T-cell (primary cell): ENCODE measurements around the gene ZMYM2. TPM values are rescaled to one million over a fixed set of nuclear protein-coding genes. Genes with fewer than 3 reads are reported as not detected.

Source experiments
- ATAC-seq, 4 experiments: fragments of 200-7000 bp in 3 of 4; fragments of 150-1000 bp in 1 of 4; cut with Tn5 transposase; replicated peaks in 1 of 4; 1 replicate in 3 of 4; 2 replicates in 1 of 4; pipeline ENCODE4 v1.10.0; 2021; ENCODE audit warnings: moderate library complexity in 3 of 4, mild to moderate bottlenecking in 2 of 4, moderate number of reproducible peaks in 1 of 4
- CTCF ChIA-PET, 2 donors: fragments of 300-600 bp; sonication (Branson Sonifier 250); formaldehyde crosslinking; loops; one replicate each; lab custom pipeline; 2022; ENCODE audit warnings: antibody characterized with exemption in 2 of 2; lab: Charles Lee
- POLR2A ChIA-PET, 2 donors: fragments of 300-600 bp; sonication (Branson Sonifier 250); formaldehyde crosslinking; loops; one replicate each; lab custom pipeline; 2022; ENCODE audit warnings: antibody characterized with exemption in 2 of 2; lab: Charles Lee
- DNase-seq, 35 experiments: peaks; one replicate each; pipeline versions ENCODE4 v3.0.0 to v3.0.0-alpha.2; 2013 to 2023
- H3K27ac ChIP-seq: one replicate; pipeline ENCODE4 v1.5.1; 2013; ENCODE audit warnings: low read length
- H3K27me3 ChIP-seq, 2 experiments: replicated peaks in 1 of 2; 1 replicate in 1 of 2; 2 replicates in 1 of 2; pipeline versions ENCODE4 v1.6.1 to v1.7.0; 2013; ENCODE audit warnings: low read length in 1 of 2, mixed read lengths in 1 of 2; ENCODE audit not compliant: control insufficient read depth in 2 of 2, insufficient read depth in 2 of 2; ENCODE audit errors: extremely low read depth in 1 of 2
- H3K36me3 ChIP-seq, 2 donors: 1 replicate in 1 of 2; 2 replicates in 1 of 2; pipeline versions ENCODE4 v1.6.1 to v1.7.0; 2013; ENCODE audit warnings: low read length in 1 of 2; ENCODE audit not compliant: control insufficient read depth in 2 of 2, insufficient read depth in 1 of 2; ENCODE audit errors: extremely low read depth in 1 of 2
- H3K4me1 ChIP-seq, 2 experiments: 1 replicate in 1 of 2; 2 replicates in 1 of 2; pipeline versions ENCODE4 v1.6.1 to v1.7.0; 2013; ENCODE audit warnings: low read length in 2 of 2, mixed read lengths in 1 of 2; ENCODE audit not compliant: insufficient read depth in 2 of 2, control insufficient read depth in 1 of 2; ENCODE audit errors: extremely low read depth in 1 of 2
- H3K4me3 ChIP-seq, 2 donors: 1 replicate in 1 of 2; 2 replicates in 1 of 2; pipeline versions ENCODE4 v1.5.1 to v1.7.0; 2013; ENCODE audit warnings: mild to moderate bottlenecking in 2 of 2, low read length in 1 of 2, moderate library complexity in 1 of 2; ENCODE audit not compliant: control insufficient read depth in 1 of 2; ENCODE audit errors: extremely low read depth in 1 of 2
- H3K9me3 ChIP-seq: 2 replicates; pipeline ENCODE4 v1.7.0; 2013
- H3K27ac Mint-ChIP-seq, 2 donors: one replicate each; pipeline ENCODE4 v1.8.0; 2020 to 2021; ENCODE audit warnings: mild to moderate bottlenecking in 2 of 2, mixed read lengths in 2 of 2
- H3K27me3 Mint-ChIP-seq, 2 donors: one replicate each; pipeline ENCODE4 v1.8.0; 2021 to 2022; ENCODE audit warnings: mixed read lengths in 2 of 2
- H3K36me3 Mint-ChIP-seq: one replicate; pipeline ENCODE4 v1.8.0; 2021; ENCODE audit warnings: mixed read lengths
- H3K4me1 Mint-ChIP-seq, 3 donors: one replicate each; pipeline ENCODE4 v1.8.0; 2020 to 2022; ENCODE audit warnings: mixed read lengths in 3 of 3, mild to moderate bottlenecking in 1 of 3
- H3K4me3 Mint-ChIP-seq, 3 donors: one replicate each; pipeline ENCODE4 v1.8.0; 2020 to 2022; ENCODE audit warnings: mild to moderate bottlenecking in 3 of 3, mixed read lengths in 3 of 3, moderate library complexity in 3 of 3
- H3K9me3 Mint-ChIP-seq, 3 donors: one replicate each; pipeline ENCODE4 v1.8.0; 2020 to 2022; ENCODE audit warnings: mixed read lengths in 3 of 3
- WGBS: methylation state at CpG from one replicate; pipeline ENCODE4 v1.1.5; 2013; ENCODE audit warnings: missing lambda C conversion rate; ENCODE audit not compliant: insufficient coverage; 5-methylcytosine and 5-hydroxymethylcytosine counted together
- total RNA-seq, 35 experiments: library from RNA in 6 of 35; stranded (reverse) in 6 of 35; fragments of 120-200 nt in 1 of 35; gene quantifications; one replicate each; pipeline versions ENCODE4 v1.2.1 to v1.2.4 and lab custom pipeline; 2013 to 2026

Gene ZMYM2
- total RNA-seq: 100 to 1,000 TPM in 2 of 5 donors, 10 to 100 TPM in 3; 63.6 to 123 (median 83.6) TPM
- total RNA-seq (2013): 113 TPM
- 88.8 to 269 (median 154) reads per million in 29 experiments for total RNA-seq (lab: John Stamatoyannopoulos, UW)

GRCh38 chr13:19958155-19959111, at the start of gene ZMYM2:
Gene ZMYM2, plus strand, starts transcription at chr13:19958727. Its CDS starts 34,346 bp downstream, at chr13:19993073.
- ATAC-seq (peak; percentile 77 to 84 (median 82)), DNase-seq (peak; percentile 85 to 99 (median 95))
- Mint-ChIP-seq H3K36me3 (peaks cover 5% of the 10 kb centered on the region), H3K9me3 (no peaks in the 10 kb centered on the region), H3K4me1 (peaks cover 31 to 37% (median 34%) of the 10 kb centered on the region in 3 donors), H3K27ac (peak within 1 kb of the TSS; percentile 93 to 98), H3K27me3 (no peaks in the 10 kb centered on the region), H3K4me3 (peak within 1 kb of the TSS; percentile 93 to 98 (median 98))
- H3K9me3 ChIP-seq: no peaks in the 10 kb centered on the region
- peaks cover 16 to 23% of the 10 kb centered on the region in 2 experiments for H3K4me1 ChIP-seq
- peak within 1 kb of the TSS; percentile 97 for H3K27ac ChIP-seq
- no peaks in the 10 kb centered on the region for H3K27me3 ChIP-seq
- POLR2A ChIA-PET: interaction anchor here in 1 of 2 donors (0.6 kb wide), 1 partner anchor 119 kb away, joined by 4 read pairs; no protein-coding TSS in a partner anchor
- WGBS: under 1% methylated on average over 89 of the region's 112 CpGs
- peaks cover 0 to 15% of the 10 kb centered on the region in 2 donors for H3K36me3 ChIP-seq
- CTCF ChIA-PET: interaction anchor here in 1 of 2 donors (1.8 kb wide), 1 partner anchor 31 kb away, joined by 5 read pairs; no protein-coding TSS in a partner anchor
- peak within 1 kb of the TSS; percentile 91 to 98 for H3K4me3 ChIP-seq

- Histone ChIP-seq H3K27me3 (no peaks in the 10 kb centered on the region), H3K4me1 (no peaks in the 10 kb centered on the region), H3K27ac (no peak overlapping the region), H3K4me3 (no peak overlapping the region), H3K36me3 (no peaks in the 10 kb centered on the region), H3K9me3 (no peaks in the 10 kb centered on the region)
- H3K27me3 Mint-ChIP-seq: no peaks in the 10 kb centered on the region
- H3K9me3 Mint-ChIP-seq: no peaks in the 10 kb centered on the region
- H3K36me3 Mint-ChIP-seq: no peaks in the 10 kb centered on the region
- no peak overlapping the region for H3K27ac Mint-ChIP-seq
- ChIA-PET CTCF (interaction anchor here (0.6 kb wide), 2 partner anchors 17 kb away, joined by 3 read pairs; no protein-coding TSS in a partner anchor), POLR2A (no interaction called here)
- H3K4me3 Mint-ChIP-seq: no peak overlapping the region
- no peak for DNase-seq
- WGBS: 86% methylated on average over 4 of the region's 9 CpGs
- no peak for ATAC-seq
- no peaks in the 10 kb centered on the region for H3K4me1 Mint-ChIP-seq
Observed at GRCh38 chr13:19910336-19911072, 48.0 kb upstream of the ZMYM2 start.

GRCh38 chr13:19927117-19927748, 31.3 kb upstream of the ZMYM2 start:
- ChIA-PET POLR2A (no interaction called here), CTCF (interaction anchor here (0.6 to 1.5 kb wide), 9 partner anchors 14 to 237 kb away, joined by 3 to 6 read pairs (median 4); no protein-coding TSS in a partner anchor)
- H3K4me3 ChIP-seq: no peak overlapping the region
- Mint-ChIP-seq H3K9me3 (no peaks in the 10 kb centered on the region), H3K27me3 (no peaks in the 10 kb centered on the region), H3K4me3 (no peak overlapping the region), H3K4me1 (peaks cover 0 to 3% (median 0%) of the 10 kb centered on the region in 3 donors), H3K36me3 (no peaks in the 10 kb centered on the region), H3K27ac (no peak overlapping the region)
- no peaks in the 10 kb centered on the region for H3K9me3 ChIP-seq
- H3K27me3 ChIP-seq: peaks cover 0 to 5% of the 10 kb centered on the region in 2 experiments
- ATAC-seq (peak in 2 of 4 experiments; percentile 49 to 53), DNase-seq (peak in 1 of 35 experiments; percentile 60)
- no peaks in the 10 kb centered on the region for H3K4me1 ChIP-seq
- no CpG with 5 or more reads among the region's 4 CpGs for WGBS
- no peak overlapping the region for H3K27ac ChIP-seq
- H3K36me3 ChIP-seq: no peaks in the 10 kb centered on the region

- H3K4me1 ChIP-seq: no peaks in the 10 kb centered on the region
- ChIA-PET POLR2A (no interaction called here), CTCF (no interaction called here)
- no peak for DNase-seq
- no peak overlapping the region for H3K27ac ChIP-seq
- no peaks in the 10 kb centered on the region for H3K9me3 ChIP-seq
- peaks cover 0 to 10% of the 10 kb centered on the region in 2 experiments for H3K27me3 ChIP-seq
- WGBS: 100% methylated on average over 1 of the region's 1 CpG
- Mint-ChIP-seq H3K27me3 (peaks cover 10 to 17% of the 10 kb centered on the region in 2 donors), H3K27ac (no peak overlapping the region), H3K4me1 (no peaks in the 10 kb centered on the region), H3K4me3 (no peak overlapping the region), H3K36me3 (no peaks in the 10 kb centered on the region), H3K9me3 (no peaks in the 10 kb centered on the region)
- H3K4me3 ChIP-seq: no peak overlapping the region
- ATAC-seq: no peak
- no peaks in the 10 kb centered on the region for H3K36me3 ChIP-seq
Observed at GRCh38 chr13:19940106-19940505, 18.4 kb upstream of the ZMYM2 start.

GRCh38 chr13:19950374-19950773, 8.2 kb upstream of the ZMYM2 start:
- Histone ChIP-seq H3K27me3 (peaks cover 0 to 6% of the 10 kb centered on the region in 2 experiments), H3K27ac (no peak overlapping the region), H3K4me1 (no peaks in the 10 kb centered on the region), H3K36me3 (no peaks in the 10 kb centered on the region), H3K9me3 (no peaks in the 10 kb centered on the region), H3K4me3 (no peak overlapping the region)
- 96% methylated on average over 3 of the region's 7 CpGs for WGBS
- POLR2A ChIA-PET: interaction anchor here in 1 of 2 donors (1.1 kb wide), 1 partner anchor 51 kb away, joined by 8 read pairs; no protein-coding TSS in a partner anchor
- ATAC-seq (no peak), DNase-seq (no peak)
- Mint-ChIP-seq H3K36me3 (no peaks in the 10 kb centered on the region), H3K9me3 (no peaks in the 10 kb centered on the region), H3K4me3 (no peak overlapping the region), H3K27me3 (peaks cover 4 to 5% of the 10 kb centered on the region in 2 donors), H3K27ac (no peak overlapping the region), H3K4me1 (no peaks in the 10 kb centered on the region)
- CTCF ChIA-PET: interaction anchor here in 1 of 2 donors (0.6 kb wide), 1 partner anchor 50 kb away, joined by 3 read pairs; no protein-coding TSS in a partner anchor
